GM21381 (cell line): ENCODE data around the gene CRTC1.

ENCODE experiments used
- ATAC-seq: cut with Tn5 transposase; IDR thresholded peaks from one replicate; pipeline ENCODE4 v1.9.1; 2021; ENCODE audit warnings: mild to moderate bottlenecking, moderate library complexity; ENCODE audit not compliant: unreplicated experiment

Gene CRTC1

DNA sequence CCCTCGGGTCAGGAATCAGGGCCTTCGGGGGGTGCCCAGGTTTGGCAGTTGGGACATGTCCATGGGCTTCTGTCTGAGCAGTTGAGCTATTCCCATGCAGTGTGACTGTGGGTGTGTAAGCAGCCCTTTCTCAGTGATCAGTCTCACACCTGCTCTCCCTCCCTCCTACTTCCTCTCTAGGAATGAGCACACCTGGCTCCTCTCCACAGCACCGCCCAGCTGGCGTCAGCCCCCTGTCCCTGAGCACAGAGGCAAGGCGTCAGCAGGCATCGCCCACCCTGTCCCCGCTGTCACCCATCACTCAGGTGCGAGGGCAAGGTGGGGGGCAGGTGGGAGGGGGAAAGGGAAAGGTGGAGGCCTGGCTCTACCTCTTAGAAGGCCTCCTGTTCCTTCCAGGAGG lies 81.7 kb downstream of the CRTC1 start:
- ATAC-seq, result no peak

DNA sequence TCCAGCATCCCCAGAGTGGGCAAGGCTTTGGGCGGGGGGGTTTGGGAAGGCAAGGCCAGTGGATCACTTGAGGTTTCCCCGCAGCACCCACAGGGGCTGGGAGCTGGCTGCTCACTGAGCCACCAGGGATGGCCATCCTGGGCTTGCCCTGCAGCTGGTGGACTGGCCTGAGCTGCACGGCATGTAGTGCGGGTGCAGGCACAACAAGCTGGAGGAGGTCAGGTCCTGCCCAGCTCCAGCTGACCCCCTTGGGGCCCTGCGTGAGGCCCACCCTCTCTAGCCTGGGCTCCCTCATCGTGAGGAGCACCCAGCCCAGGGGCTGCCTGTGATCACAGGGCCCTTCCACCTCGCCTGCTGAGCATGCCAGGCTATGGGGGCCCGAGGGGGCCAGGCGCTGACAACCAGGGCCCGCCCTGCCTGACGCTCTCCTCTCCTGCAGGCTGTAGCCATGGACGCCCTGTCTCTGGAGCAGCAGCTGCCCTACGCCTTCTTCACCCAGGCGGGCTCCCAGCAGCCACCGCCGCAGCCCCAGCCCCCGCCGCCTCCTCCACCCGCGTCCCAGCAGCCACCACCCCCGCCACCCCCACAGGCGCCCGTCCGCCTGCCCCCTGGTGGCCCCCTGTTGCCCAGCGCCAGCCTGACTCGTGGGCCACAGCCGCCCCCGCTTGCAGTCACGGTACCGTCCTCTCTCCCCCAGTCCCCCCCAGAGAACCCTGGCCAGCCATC lies 84.7 kb downstream of the CRTC1 start:
- ATAC-seq, result no peak

DNA sequence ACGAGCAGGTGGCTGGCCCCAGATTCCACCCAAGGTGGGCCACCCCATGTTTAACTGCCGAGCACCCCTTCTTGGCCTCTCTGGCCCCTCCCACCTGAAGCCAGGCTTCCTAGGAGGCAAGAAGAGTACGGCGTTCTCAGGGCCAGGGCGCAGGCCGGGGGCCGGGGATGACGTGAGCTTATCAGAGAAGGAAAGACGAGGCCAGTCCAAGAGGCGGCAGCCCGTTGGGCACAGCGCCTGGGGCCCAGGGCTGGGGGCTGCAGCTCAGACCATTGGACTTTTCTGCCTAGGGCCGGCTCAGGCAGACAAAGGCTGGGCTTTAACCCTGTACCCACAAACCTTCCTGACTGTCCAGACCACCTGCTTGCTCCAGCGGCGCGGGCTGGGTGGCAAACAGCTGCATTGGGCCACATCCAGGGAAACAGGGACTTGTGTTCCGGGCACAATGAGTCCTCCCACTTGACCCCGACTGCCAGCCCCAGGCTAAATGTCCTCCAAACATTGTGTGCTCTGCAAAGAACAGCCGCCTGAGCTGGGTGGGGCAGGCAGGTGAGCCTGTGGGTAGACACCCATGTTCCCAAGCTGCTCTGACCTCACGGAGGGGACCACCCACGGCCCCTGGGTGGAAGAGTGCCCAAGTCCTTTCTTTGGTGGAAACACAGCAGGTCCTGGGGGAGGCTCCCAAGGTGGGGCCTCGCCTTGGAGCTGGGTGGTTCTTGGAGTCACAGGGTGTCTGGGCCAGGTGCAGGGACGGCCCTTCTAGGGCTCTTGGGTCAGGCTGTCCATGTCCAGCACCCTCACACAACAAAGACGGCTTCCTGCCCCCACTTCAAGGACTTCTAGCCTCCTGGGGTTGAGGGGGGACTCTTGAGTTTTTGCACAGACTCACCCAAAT lies 85.8 kb downstream of the CRTC1 start:
- no peak for ATAC-seq

DNA sequence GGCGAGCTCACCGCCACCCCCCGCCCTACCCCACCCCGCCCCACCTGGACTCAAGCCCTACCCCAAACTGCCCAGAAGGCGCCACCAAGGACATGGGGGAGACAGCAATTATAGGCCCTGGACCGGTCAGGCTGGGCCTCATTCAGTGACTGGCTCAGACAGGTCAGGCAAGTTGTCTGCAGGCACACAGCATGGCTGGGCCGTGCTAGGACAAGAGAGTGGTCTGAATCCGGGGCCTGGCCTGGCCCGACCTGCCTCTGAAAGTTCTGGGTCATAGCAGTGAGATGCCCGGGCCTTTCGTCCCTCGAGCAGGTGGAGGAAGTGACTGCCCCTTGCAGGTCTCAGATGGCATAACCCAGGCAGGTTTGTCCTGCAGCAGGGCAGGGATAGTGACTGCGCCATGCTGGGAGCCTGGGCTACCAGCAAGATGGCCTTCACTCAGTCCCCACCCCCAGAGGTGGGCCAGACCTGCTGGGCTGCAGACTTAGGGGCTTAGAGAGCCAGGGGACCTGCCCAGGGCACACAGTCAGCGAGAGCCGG lies 86.6 kb downstream of the CRTC1 start:
- ATAC-seq, result no peak

DNA sequence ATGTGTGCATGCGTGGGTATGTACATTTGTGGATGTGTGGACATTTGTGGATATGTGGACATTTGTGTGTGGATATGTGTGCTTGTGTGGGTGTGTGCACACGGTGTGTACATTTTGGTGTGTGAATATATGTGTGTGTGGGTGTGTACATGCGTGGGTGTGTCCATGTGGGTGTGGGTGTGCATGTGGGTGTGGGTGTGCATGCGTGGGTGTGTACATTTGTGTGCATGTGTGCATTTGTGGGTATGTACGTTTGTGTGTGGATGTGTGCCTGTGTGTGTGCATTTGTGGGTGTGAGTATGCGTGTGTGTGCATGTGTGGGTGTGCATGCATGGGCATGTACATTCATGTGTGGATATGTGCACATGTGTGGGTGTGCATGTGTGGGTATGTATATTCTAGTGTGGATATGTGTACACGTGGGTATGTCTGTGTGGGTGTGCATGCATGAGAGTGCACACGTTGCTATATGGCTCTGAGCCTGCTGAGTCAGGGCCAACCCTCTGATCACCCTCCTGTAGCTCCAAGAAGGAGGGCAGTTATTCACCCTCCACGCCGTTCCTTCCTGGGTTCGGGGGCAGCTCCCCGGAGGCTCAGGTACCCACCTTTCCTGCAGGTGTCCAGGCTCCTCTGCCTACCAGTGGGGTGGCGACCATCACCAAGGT lies 87.3 kb downstream of the CRTC1 start:
- ATAC-seq, result no peak

DNA sequence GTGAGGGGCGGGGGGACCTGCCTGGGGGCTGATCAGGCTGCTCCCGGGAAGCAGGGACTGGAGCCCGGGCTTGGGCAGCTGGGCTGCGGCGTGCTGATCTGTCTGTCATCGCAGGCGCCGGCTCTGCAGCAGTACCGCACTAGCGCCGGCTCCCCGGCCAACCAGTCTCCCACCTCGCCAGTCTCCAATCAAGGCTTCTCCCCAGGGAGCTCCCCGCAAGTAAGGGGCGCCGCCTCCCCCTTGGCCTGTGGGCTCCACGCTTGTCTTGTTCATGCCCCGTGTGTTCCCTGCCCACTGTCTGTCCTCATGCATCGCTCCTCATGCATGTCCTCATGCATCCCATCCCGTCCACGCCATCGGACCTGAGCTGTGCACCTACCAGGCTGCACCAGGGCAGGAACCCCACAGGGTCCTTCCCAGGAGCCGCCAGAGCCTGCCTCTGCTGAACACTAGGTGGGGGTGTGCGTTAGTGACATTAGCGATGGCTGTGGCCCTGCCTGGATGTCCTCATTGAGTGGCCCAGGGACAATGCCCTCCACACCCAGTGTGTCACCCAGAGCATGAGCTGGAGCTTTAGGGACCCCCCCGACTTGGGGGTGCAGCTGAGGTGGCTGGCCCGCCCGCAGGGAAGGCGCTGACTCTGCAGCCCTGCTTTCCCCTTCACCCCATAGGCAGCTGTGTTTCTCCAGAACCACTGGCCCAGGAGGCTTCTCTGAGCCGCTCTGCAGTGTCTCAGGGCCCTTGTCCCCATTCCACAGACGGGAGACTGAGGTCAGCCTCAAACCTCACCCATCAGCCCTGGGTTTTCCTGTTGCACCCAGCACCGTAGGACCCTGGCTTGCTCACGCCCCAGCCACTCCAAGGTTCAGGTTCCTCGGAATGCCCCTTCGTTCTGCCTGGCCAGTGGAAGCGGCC lies 88.1 kb downstream of the CRTC1 start:
- no peak for ATAC-seq

DNA sequence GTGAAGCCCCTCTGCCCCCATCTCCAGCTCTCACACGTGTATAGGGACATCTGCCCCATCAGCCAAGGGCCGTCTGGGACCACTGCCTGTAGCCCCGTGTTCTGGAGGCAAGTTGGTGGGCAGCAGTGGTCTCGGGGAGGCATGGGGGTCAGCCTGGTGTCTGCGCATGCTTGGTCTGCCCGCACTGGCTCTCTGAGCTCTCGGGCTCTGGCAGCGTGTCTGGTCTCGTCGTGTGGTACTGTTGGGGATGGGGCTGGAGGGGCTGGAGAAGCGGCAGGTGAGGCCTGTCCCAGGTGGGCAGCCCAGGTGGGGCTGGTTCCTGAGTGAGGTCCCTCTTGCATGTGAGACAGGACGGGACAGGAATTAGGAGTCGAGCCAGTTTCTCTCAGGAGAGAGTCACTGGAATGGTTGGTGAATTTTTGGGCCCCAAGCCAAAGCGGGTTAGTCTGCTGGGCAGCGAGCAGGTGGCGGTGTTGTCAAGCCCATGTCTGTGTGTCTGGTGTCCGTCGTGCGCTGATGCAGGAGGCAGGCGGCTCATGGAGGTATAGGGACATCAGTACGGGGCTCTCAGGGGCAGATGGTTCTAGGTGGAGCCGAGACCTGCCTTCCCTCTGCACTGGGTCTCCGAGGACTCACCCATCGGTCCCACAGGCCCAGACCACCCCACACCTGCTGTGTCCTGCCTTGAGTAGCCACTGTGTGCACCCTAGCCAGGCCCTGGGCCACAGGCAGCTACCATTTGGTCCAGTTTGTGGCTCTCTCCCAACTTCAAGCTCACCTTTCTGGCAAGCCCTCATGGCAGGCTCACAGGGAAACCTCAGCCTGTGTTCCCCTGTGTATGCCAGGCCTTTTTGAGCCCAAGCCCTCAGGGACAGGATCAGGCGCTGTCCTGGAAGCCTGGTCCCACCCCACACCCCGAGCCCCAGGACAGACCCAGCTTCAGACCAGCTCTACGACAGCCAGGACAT lies 89.4 kb downstream of the CRTC1 start:
- ATAC-seq, result no peak

DNA sequence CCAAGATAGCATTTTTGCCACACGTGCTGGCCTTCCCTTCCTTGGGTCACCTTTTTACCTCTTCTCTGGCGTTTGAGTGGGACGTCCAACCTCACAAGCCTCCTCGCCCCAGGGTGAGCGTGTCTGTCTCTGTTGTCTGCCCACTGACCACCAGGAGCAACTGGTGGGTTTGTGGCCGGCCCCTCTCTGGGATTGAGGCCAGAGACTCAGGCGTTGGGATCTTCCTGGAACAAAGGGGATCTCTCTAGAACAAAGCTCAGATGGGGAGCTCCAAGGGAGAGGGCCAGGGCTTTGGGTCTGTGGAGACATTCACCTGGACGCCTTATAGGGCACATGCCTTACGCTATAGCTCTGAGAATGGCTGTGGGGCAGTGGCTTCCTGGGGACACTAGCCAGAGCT lies 90.2 kb downstream of the CRTC1 start:
- ATAC-seq, result no peak

DNA sequence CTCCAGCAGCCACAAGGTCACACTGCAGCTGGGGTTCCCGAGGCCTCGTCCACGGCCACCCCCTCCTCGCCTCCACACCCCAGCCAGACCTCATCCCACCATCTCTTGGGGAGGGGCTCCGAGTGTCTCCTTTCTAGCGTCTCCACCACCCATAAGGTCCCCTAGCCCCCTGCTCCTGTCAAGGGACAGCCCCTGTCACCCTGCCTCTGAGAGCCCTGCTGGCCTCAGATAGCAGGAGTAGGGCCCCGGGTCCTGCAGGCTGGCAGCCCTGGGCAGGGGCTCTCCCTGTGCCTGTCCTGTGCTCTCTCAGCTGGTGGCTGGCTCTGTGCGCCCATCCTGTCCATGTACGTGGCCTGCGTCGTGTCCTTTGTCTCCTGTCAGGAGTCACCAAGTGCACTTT lies 90.6 kb downstream of the CRTC1 start:
- ATAC-seq, result no peak

DNA sequence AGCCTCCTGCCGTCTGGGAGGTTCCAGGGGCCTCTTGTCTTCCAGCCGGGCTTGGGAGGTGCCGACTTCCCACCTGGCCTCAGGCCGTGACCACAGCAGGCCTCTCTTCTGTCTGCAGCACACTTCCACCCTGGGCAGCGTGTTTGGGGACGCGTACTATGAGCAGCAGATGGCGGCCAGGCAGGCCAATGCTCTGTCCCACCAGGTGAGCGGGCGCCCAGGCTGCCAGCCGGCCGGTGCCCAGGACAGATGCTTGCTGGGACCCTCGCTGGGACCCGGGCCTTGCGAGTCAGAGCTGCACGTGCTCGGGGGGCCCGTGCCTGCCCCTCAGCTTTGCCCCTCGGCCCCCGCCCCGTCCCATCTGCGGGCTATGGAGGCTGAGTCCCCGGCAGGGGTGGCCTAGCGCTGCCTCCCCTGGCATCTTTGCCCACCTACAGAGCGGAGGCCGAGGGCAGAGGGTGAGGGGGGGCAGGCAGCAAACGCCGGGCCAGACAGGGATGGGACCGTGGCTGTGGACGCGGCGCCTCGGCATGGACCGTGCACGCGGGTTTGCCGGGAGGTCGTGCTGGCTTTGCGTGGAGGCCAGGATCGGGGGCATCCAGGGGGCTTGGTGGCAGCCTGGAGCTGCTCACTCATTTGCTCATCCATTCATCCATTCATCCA lies 91.4 kb downstream of the CRTC1 start:
- ATAC-seq, result no peak

DNA sequence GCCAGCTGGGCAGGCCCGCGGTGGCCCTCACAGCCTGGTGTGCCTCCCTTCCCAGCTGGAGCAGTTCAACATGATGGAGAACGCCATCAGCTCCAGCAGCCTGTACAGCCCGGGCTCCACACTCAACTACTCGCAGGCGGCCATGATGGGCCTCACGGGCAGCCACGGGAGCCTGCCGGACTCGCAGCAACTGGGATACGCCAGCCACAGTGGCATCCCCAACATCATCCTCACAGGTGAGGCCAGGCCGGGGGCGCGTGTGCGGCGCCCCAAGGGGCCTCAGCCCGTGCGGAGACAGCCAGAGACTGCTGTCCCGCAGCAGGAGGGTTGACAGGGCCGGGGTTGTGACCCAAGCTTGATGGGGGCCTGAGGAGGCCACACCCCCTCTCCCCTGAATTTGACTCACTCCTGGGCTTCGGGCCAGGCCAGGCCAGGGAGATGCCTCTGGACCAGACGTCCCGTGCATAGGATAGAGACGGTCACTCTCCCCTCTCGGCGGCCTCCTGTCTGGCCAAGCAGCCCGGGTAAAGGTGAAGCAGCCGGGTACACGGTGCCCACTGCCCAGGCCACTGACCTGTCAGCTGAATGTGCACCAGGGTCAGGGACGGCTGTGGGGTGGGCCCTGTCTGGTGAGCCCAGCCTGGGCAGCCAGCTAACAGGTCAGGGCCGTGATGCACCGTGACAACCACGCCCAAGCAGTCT lies 92.3 kb downstream of the CRTC1 start:
- no peak for ATAC-seq

DNA sequence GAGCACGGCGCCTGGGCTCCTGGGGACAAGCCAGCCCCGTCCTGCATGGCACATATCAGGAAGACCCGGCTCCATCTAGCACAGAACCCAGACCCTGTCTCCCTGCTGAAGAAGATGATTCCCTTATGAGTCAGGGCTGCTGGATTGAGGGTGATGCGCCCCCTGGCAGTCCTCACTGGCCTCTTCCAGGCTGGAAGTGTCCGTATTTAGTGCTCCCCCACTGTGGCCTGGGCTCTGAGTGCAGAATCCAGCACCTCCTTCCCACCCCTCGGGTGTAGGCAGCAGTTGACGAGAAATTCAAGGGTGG lies 92.8 kb downstream of the CRTC1 start:
- no peak for ATAC-seq

DNA sequence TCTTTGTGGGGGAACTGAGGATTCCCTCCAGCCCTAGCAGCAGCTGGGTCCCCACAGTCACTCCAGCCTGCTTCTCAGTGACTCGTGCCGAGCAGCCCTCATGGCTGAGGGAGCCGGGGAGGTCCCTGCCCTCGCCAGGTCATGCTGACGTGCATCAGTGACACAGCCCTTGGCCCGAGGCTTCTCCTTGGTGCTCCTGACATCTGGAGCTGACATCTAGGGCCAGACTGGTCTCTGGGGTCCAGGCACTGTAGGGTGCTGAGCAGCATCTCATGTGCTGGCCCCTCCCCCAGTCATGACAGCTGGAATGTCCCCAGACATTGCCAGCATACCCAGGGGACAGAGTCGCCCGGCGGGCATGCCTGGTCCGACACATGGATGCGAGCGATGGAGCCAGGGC lies 93.3 kb downstream of the CRTC1 start:
- no peak for ATAC-seq

DNA sequence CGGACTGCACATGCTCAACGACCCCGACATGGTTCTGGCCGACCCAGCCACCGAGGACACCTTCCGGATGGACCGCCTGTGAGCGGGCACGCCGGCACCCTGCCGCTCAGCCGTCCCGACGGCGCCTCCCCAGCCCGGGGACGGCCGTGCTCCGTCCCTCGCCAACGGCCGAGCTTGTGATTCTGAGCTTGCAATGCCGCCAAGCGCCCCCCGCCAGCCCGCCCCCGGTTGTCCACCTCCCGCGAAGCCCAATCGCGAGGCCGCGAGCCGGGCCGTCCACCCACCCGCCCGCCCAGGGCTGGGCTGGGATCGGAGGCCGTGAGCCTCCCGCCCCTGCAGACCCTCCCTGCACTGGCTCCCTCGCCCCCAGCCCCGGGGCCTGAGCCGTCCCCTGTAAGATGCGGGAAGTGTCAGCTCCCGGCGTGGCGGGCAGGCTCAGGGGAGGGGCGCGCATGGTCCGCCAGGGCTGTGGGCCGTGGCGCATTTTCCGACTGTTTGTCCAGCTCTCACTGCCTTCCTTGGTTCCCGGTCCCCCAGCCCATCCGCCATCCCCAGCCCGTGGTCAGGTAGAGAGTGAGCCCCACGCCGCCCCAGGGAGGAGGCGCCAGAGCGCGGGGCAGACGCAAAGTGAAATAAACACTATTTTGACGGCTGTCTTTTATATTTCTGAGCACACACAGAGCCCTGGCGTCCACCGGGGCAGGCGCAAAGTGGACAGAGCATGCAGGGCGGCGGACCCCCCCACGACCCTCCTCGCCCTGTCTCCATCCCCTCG lies 94.0 kb downstream of the CRTC1 start:
- ATAC-seq, result no peak

DNA sequence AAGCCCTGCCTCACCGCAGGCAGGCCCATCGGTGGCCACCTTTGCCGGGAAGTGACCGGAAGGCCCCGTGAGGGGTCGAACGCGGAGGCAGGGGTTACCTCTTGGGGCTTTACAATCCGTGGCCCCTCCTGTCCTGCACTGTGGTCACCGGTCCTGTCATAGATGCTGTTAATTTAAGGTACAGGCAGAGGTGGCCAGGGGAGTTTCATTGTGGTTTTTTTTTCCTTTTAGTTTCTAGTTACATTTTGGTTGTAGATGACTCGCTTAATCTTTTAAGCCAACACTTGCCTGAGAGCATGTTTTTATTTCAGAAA lies 94.6 kb downstream of the CRTC1 start:
- no peak for ATAC-seq

DNA sequence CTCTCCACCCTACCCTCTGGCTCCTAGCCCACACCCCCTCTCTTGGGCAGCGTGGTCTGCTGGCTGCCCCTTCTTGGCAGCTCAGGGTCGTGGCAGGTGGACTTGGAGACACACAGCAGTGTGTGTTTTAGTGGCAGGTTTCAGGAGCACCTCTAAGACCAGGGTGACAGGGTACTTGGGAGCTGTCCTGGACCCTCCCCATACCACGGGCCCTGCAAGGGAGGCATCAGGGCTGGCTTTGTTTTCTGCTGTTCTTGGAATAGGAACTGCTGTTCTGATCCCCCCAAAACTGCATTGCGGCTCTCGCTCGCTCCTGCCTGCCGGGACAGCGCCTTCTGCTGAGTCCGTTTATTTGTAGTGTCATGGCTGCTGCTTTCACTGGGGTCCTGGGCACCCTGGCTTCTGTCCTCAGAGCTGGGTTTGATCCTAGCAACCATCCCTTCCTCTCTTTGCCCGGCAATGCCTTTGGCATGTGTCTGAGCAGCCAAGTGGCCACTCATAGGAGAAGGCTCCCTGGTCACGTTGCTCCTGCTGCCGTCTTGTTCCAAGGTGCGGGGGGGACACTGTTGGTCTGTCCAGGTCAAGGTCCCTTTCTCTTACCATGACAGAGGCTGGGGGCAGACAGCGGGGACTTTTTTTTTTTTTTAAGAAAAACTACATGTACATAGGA lies 95.5 kb downstream of the CRTC1 start:
- no peak for ATAC-seq

DNA sequence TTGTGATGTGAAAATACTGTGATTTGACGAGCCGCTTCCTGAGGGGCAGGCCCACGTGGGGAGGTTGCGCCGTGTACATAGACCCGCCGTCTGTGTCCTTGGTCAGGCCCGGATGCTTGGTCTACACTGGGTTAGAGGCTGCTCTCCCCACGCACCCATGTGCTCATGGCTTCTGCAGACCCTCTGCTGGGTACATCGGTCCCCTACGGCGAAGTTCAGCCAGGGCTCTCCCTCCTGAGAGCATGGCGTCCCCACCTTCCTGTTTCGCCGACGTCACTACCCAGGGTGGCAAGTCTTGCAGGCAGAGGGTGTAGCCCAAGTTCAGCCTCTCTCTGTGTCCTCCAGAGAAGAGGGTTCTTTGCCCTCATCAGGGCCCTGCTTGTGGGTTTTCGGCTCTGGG lies 96.6 kb downstream of the CRTC1 start:
- ATAC-seq, result no peak
